ENCODE measurements around the gene KHDC4. TPM values are rescaled to one million over a fixed set of nuclear protein-coding genes. Genes with fewer than 3 reads are reported as not detected.

KHDC4 gene
- total and polyA plus RNA-seq, 2 donors, result 31.3 to 45.8 TPM

GRCh38 chr1:155947741-155948140 lies 13.5 kb upstream of the KHDC4 start:
- H3K4me3 ChIP-seq (ENCODE audit: low read length in 2 of 2), result no peak overlapping the region
- no peak for DNase-seq (ENCODE audit: low read depth in 6 of 9, low spot score in 9 of 9)
- no peaks in the 10 kb centered on the region for H3K9me3 ChIP-seq (ENCODE audit: control insufficient read depth in 2 of 2, insufficient read depth in 1 of 2, low read length in 1 of 2)
- H3K27me3 ChIP-seq (ENCODE audit: control insufficient read depth in 2 of 2, insufficient read depth in 1 of 2, low read length in 1 of 2), result no peaks in the 10 kb centered on the region
- peaks cover 7 to 37% of the 10 kb centered on the region in 2 donors for H3K4me1 ChIP-seq (ENCODE audit: control insufficient read depth in 2 of 2, insufficient read depth in 2 of 2, low read length in 2 of 2)
- H3K36me3 ChIP-seq (ENCODE audit: control insufficient read depth in 2 of 2, insufficient read depth in 2 of 2, low read length in 1 of 2), result peaks cover 65 to 68% of the 10 kb centered on the region in 2 donors
- H3K27ac ChIP-seq (ENCODE audit: low read depth in 1 of 2, low read length in 1 of 2), result no peak overlapping the region
- 97% methylated on average over 8 of the region's 8 CpGs for WGBS

DNA sequence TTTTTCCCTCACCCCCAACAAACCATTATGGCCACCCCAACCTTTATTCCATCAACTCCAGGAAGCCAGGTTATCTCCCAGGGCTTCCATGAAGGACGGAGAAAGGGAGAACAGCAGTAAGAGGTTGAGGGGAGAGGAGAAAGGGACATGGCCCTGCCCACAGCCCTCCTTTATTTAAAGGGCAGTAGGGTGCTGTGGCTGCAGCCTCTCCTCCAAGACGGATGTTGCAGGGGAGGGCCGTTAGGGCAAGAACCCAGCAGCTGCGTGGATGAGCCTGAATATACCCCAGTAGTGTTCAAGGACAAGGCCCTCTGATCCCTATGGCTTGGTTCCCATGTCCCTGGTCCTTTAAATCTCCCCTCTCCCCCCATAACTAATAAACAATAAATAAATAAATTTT lies 13.1 kb upstream of the KHDC4 start:
- peaks cover 61 to 63% of the 10 kb centered on the region in 2 donors for H3K36me3 ChIP-seq (ENCODE audit: control insufficient read depth in 2 of 2, insufficient read depth in 2 of 2, low read length in 1 of 2)
- 91% methylated on average over 4 of the region's 4 CpGs for WGBS
- no peak overlapping the region for H3K4me3 ChIP-seq (ENCODE audit: low read length in 2 of 2)
- no peaks in the 10 kb centered on the region for H3K9me3 ChIP-seq (ENCODE audit: control insufficient read depth in 2 of 2, insufficient read depth in 1 of 2, low read length in 1 of 2)
- no peaks in the 10 kb centered on the region for H3K27me3 ChIP-seq (ENCODE audit: control insufficient read depth in 2 of 2, insufficient read depth in 1 of 2, low read length in 1 of 2)
- H3K27ac ChIP-seq (ENCODE audit: low read depth in 1 of 2, low read length in 1 of 2), result peak overlapping the region; percentile 31 to 80
- DNase-seq (ENCODE audit: low read depth in 6 of 9, low spot score in 9 of 9), result no peak
- H3K4me1 ChIP-seq (ENCODE audit: control insufficient read depth in 2 of 2, insufficient read depth in 2 of 2, low read length in 2 of 2), result peaks cover 7 to 40% of the 10 kb centered on the region in 2 donors

DNA sequence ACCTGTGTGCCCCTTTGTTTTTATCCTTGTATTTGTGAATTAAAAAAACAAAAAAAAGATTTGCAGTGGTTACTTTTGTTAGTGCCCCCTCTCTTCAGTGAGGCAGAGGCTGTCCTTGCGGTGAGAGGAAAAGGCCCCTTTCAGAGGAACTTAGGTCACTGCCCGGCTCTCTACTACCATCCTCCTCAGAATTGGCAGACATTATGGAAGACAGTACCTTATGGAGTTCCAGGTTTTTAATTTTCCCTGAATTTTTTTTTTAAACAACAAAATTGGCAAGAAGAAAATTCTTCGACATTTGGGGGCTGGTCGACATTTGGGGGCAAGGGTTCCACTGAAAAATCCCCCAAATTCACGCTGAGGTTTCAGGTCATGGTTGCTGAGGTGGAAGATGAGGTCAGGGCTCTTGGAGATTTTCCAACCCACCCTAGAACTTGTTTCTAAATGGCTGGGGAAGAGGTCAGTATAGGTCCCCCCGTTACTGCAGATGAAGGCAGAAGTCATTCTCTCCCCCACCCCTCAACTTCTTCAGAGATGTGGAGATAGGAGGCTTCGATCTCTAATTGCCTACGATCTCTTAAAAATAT lies 12.5 kb upstream of the KHDC4 start:
- no peak for DNase-seq (ENCODE audit: low read depth in 6 of 9, low spot score in 9 of 9)
- H3K27me3 ChIP-seq (ENCODE audit: control insufficient read depth in 2 of 2, insufficient read depth in 1 of 2, low read length in 1 of 2), result no peaks in the 10 kb centered on the region
- H3K9me3 ChIP-seq (ENCODE audit: control insufficient read depth in 2 of 2, insufficient read depth in 1 of 2, low read length in 1 of 2), result no peaks in the 10 kb centered on the region
- WGBS, result 92% methylated on average over 8 of the region's 8 CpGs
- H3K4me3 ChIP-seq (ENCODE audit: low read length in 2 of 2), result no peak overlapping the region
- peaks cover 55 to 58% of the 10 kb centered on the region in 2 donors for H3K36me3 ChIP-seq (ENCODE audit: control insufficient read depth in 2 of 2, insufficient read depth in 2 of 2, low read length in 1 of 2)
- peaks cover 7 to 45% of the 10 kb centered on the region in 2 donors for H3K4me1 ChIP-seq (ENCODE audit: control insufficient read depth in 2 of 2, insufficient read depth in 2 of 2, low read length in 2 of 2)
- H3K27ac ChIP-seq (ENCODE audit: low read depth in 1 of 2, low read length in 1 of 2), result peak overlapping the region; percentile 60 to 80

GRCh38 chr1:155944444-155944799 lies 10.2 kb upstream of the KHDC4 start:
- WGBS, result 80% methylated on average over 6 of the region's 6 CpGs
- peak overlapping the region; percentile 3 to 5 for H3K27ac ChIP-seq (ENCODE audit: low read depth in 1 of 2, low read length in 1 of 2)
- DNase-seq (ENCODE audit: low read depth in 6 of 9, low spot score in 9 of 9), result no peak

GRCh38 chr1:155942578-155943141 lies 8.4 kb upstream of the KHDC4 start:
- H3K36me3 ChIP-seq (ENCODE audit: control insufficient read depth in 2 of 2, insufficient read depth in 2 of 2, low read length in 1 of 2), result peaks cover 16 to 22% of the 10 kb centered on the region in 2 donors

More at GRCh38 chr1:155944444-155944799, 10.2 kb upstream of the KHDC4 start:
- H3K4me3 ChIP-seq (ENCODE audit: low read length in 2 of 2), result no peak overlapping the region
- no peaks in the 10 kb centered on the region for H3K27me3 ChIP-seq (ENCODE audit: control insufficient read depth in 2 of 2, insufficient read depth in 1 of 2, low read length in 1 of 2)
- H3K4me1 ChIP-seq (ENCODE audit: control insufficient read depth in 2 of 2, insufficient read depth in 2 of 2, low read length in 2 of 2), result peaks cover 7 to 63% of the 10 kb centered on the region in 2 donors
- H3K9me3 ChIP-seq (ENCODE audit: control insufficient read depth in 2 of 2, insufficient read depth in 1 of 2, low read length in 1 of 2), result no peaks in the 10 kb centered on the region
- H3K36me3 ChIP-seq (ENCODE audit: control insufficient read depth in 2 of 2, insufficient read depth in 2 of 2, low read length in 1 of 2), result peaks cover 32 to 37% of the 10 kb centered on the region in 2 donors

DNA sequence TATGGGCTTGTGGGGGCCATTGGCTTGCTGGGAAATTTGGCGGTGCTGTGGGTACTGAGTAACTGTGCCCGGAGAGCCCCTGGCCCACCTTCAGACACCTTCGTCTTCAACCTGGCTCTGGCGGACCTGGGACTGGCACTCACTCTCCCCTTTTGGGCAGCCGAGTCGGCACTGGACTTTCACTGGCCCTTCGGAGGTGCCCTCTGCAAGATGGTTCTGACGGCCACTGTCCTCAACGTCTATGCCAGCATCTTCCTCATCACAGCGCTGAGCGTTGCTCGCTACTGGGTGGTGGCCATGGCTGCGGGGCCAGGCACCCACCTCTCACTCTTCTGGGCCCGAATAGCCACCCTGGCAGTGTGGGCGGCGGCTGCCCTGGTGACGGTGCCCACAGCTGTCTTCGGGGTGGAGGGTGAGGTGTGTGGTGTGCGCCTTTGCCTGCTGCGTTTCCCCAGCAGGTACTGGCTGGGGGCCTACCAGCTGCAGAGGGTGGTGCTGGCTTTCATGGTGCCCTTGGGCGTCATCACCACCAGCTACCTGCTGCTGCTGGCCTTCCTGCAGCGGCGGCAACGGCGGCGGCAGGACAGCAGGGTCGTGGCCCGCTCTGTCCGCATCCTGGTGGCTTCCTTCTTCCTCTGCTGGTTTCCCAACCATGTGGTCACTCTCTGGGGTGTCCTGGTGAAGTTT lies 7.8 kb upstream of the KHDC4 start:
- WGBS, result 95% methylated on average over 29 of the region's 29 CpGs
- Histone ChIP-seq H3K9me3 (ENCODE audit: control insufficient read depth in 2 of 2, insufficient read depth in 1 of 2, low read length in 1 of 2) (no peaks in the 10 kb centered on the region), H3K4me1 (ENCODE audit: control insufficient read depth in 2 of 2, insufficient read depth in 2 of 2, low read length in 2 of 2) (peaks cover 7 to 57% of the 10 kb centered on the region in 2 donors), H3K27me3 (ENCODE audit: control insufficient read depth in 2 of 2, insufficient read depth in 1 of 2, low read length in 1 of 2) (no peaks in the 10 kb centered on the region), H3K27ac (ENCODE audit: low read depth in 1 of 2, low read length in 1 of 2) (no peak overlapping the region), H3K4me3 (ENCODE audit: low read length in 2 of 2) (no peak overlapping the region), H3K36me3 (ENCODE audit: control insufficient read depth in 2 of 2, insufficient read depth in 2 of 2, low read length in 1 of 2) (peaks cover 9 to 15% of the 10 kb centered on the region in 2 donors)
- no peak for DNase-seq (ENCODE audit: low read depth in 6 of 9, low spot score in 9 of 9)

More at GRCh38 chr1:155942578-155943141, 8.4 kb upstream of the KHDC4 start:
- WGBS, result 96% methylated on average over 11 of the region's 11 CpGs
- H3K27ac ChIP-seq (ENCODE audit: low read depth in 1 of 2, low read length in 1 of 2), result no peak overlapping the region
- H3K4me1 ChIP-seq (ENCODE audit: control insufficient read depth in 2 of 2, insufficient read depth in 2 of 2, low read length in 2 of 2), result peaks cover 7 to 63% of the 10 kb centered on the region in 2 donors
- DNase-seq (ENCODE audit: low read depth in 6 of 9, low spot score in 9 of 9), result no peak
- no peak overlapping the region for H3K4me3 ChIP-seq (ENCODE audit: low read length in 2 of 2)
- no peaks in the 10 kb centered on the region for H3K27me3 ChIP-seq (ENCODE audit: control insufficient read depth in 2 of 2, insufficient read depth in 1 of 2, low read length in 1 of 2)
- no peaks in the 10 kb centered on the region for H3K9me3 ChIP-seq (ENCODE audit: control insufficient read depth in 2 of 2, insufficient read depth in 1 of 2, low read length in 1 of 2)

DNA sequence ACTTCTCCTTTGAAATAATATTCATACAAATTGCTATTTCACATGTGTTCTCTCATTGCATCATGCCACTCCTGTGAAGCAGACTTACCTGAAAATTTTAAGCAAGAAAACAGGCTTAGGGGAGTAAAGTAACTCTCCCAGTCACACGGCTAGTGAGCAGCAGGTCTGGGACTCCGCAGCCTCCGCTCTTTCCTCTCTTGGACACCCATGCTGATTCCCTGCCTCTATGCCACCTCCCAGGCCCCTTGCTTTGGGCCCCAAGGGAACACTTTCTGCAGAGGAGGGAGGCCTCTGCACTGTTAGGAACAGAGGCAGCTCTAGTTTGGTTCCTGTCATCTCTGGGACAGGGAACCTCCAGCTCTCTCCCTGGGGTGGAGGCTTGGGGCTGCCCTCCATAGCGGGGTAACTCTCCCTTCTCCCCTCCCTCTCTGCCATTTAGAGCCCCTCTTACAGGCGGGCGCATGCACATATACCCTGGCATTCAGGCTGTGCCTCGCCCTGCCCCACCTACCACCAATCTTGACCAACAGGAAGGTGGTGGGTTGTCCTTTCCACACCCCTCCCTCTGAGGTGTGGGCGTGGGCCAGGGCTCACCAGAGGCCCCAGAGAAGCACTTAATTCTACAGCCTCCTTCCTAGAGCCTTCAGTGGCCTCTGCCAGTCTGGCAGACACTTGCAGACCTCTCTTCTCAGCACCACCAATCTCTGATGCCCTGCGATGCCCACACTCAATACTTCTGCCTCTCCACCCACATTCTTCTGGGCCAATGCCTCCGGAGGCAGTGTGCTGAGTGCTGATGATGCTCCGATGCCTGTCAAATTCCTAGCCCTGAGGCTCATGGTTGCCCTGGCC lies 7.0 kb upstream of the KHDC4 start, which contains the start of gene RXFP4:
Gene RXFP4, plus strand, starts transcription at position 646 of the 852 bp plus-strand sequence. Its CDS starts 72 bp downstream, at position 718.
- Histone ChIP-seq H3K36me3 (ENCODE audit: control insufficient read depth in 2 of 2, insufficient read depth in 2 of 2, low read length in 1 of 2) (peaks cover 3 to 8% of the 10 kb centered on the region in 2 donors), H3K9me3 (ENCODE audit: control insufficient read depth in 2 of 2, insufficient read depth in 1 of 2, low read length in 1 of 2) (no peaks in the 10 kb centered on the region), H3K27ac (ENCODE audit: low read depth in 1 of 2, low read length in 1 of 2) (no peak within 1 kb of the TSS), H3K4me3 (ENCODE audit: low read length in 2 of 2) (no peak within 1 kb of the TSS), H3K27me3 (ENCODE audit: control insufficient read depth in 2 of 2, insufficient read depth in 1 of 2, low read length in 1 of 2) (no peaks in the 10 kb centered on the region), H3K4me1 (ENCODE audit: control insufficient read depth in 2 of 2, insufficient read depth in 2 of 2, low read length in 2 of 2) (peaks cover under 1 to 49% of the 10 kb centered on the region in 2 donors)
- 88% methylated on average over 11 of the region's 11 CpGs for WGBS
- DNase-seq (ENCODE audit: low read depth in 6 of 9, low spot score in 9 of 9), result no peak

GRCh38 chr1:155940482-155940992 lies 6.3 kb upstream of the KHDC4 start:
- peaks cover 2 to 3% of the 10 kb centered on the region in 2 donors for H3K36me3 ChIP-seq (ENCODE audit: control insufficient read depth in 2 of 2, insufficient read depth in 2 of 2, low read length in 1 of 2)
- no peak overlapping the region for H3K4me3 ChIP-seq (ENCODE audit: low read length in 2 of 2)
- WGBS, result 72% methylated on average over 4 of the region's 4 CpGs
- DNase-seq (ENCODE audit: low read depth in 6 of 9, low spot score in 9 of 9), result no peak
- H3K4me1 ChIP-seq (ENCODE audit: control insufficient read depth in 2 of 2, insufficient read depth in 2 of 2, low read length in 2 of 2), result peaks cover 0 to 42% of the 10 kb centered on the region in 2 donors
- no peak overlapping the region for H3K27ac ChIP-seq (ENCODE audit: low read depth in 1 of 2, low read length in 1 of 2)
- H3K27me3 ChIP-seq (ENCODE audit: control insufficient read depth in 2 of 2, insufficient read depth in 1 of 2, low read length in 1 of 2), result no peaks in the 10 kb centered on the region
- no peaks in the 10 kb centered on the region for H3K9me3 ChIP-seq (ENCODE audit: control insufficient read depth in 2 of 2, insufficient read depth in 1 of 2, low read length in 1 of 2)
